Medulla oblongata (tissue), 1 donor: ENCODE measurements around the gene PIP5K1A.
A peak's percentile ranks its signal among the peaks of the same experiment; 100 is the strongest.
"Not testable (repeated sequence)": the region's sequence is repeated elsewhere in the genome, so short reads cannot be mapped to it uniquely, and the experiment has no call there.

Source experiments
- DNase-seq: peaks from one replicate; pipeline ENCODE4 v3.0.0-alpha.2; 2015; ENCODE audit errors: extremely low spot score

The PIP5K1A gene

DNA sequence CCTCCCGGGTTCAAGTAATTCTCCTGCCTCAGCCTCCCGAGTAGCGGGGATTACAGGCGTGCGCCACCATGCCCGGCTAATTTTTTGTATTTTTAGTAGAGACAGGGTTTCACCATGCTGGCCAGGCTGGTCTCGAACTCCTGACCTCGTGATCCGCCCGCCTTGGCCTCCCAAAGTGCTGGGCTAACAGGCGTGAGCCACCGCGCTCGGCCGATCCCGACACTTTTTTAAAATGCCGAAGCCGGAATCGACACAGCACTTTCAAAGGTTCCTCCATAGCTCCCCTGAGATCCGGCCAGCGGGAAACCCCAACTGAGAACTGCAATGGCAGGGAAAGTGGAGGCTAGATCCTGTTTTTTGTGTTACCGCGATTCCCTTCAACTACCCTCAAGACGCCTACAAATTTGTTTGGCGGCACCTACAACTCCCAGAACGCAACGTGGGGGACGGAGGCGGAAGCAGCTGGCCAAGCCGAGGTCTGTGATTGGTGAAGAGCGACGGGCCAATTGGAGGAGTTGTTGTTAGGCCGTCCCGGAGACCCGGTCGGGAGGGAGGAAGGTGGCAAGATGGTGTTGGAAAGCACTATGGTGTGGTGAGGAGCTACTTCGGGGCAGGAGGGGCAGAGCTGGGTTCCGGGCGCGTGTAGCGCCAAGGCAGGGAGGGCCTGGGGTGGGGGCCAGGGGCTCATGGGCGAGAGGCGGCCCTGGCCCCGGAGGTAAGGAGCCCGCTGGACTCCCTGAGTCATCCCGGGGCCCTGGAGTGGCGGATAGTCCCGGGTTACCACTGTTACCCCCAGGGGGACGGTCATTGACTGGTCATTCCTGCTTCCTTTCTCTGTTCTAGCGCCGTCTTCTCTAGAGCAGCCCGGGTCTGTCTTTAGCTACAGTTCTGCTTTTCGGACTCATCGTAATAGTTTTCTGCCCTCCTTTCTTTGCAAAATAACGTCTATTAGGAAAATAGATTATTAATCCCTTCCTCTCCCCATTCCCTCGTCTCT lies 56.2 kb downstream of the PIP5K1A start, which contains the start of gene PSMD4:
PSMD4 (plus strand) TSS at position 518 of the 997 bp plus-strand sequence; CDS start at position 567, 49 bp downstream.
- DNase-seq, result peak; percentile 98

DNA sequence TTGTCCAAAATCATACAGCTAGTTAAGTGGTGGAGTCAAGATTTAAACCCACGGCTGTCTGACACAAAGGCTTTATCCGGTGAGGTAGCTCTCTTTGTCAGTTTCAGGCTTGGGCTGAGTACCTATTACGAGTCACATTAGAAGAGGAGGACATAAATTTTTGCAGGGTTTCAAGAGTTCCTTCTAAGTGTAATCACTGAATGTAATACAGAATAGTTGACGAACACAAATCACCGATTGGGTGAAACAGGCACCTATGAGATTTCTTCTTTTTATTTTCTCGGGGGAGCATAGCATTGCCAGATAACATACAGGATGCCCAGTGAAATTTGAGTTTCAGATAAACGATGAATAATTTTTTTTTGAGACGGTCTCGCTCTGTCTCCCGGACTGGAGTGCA lies 57.0 kb downstream of the PIP5K1A start:
- DNase-seq, result no peak

DNA sequence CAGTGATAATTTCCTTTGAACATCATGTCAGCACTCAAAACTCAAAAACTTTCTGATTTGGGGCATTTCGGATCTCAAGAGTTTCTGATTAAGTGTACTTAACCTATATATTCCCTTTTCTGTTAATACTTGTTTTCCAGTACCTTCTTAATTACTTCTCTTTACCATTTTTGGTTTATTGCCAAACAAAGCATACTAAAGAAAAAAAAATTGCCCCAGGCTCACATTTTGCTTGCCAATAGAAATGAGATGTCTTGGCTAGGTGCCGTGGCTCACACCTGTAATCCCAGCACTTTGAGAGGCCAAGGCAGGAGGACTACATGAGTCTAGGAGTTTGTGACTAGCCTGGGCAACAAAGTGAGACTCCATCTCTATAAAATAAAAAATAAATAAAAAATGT lies 61.0 kb downstream of the PIP5K1A start:
- DNase-seq, result no peak

DNA sequence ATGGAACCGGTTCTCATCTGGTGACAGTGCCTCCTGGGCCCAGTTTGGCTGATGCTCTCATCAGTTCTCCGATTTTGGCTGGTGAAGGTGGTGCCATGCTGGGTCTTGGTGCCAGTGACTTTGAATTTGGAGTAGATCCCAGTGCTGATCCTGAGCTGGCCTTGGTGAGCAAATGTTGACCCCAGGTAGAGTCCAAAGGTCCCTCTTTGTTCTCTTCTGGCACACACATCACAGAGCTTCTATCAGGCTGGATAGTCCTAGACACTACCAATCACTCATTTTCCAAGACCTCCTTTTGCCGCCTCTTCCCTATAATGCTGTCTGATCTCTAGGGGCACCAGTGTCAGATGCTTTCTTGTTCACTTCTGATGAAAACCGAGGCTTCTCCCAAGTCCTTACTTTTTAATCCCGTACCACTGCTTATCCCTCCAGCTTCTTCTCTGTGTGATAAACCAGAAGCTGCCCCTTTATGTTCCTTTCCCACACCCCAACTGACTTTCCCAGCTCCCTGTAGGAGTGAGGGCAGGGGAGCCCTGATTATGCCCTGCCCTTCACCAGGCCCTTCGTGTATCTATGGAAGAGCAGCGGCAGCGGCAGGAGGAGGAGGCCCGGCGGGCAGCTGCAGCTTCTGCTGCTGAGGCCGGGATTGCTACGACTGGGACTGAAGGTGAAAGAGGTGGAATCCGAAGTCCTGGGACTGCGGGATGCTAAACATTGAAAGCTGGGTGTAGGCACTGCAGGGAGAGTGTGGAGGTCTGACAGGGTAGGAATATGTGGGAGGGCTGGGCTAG lies 67.3 kb downstream of the PIP5K1A start:
- no peak for DNase-seq

DNA sequence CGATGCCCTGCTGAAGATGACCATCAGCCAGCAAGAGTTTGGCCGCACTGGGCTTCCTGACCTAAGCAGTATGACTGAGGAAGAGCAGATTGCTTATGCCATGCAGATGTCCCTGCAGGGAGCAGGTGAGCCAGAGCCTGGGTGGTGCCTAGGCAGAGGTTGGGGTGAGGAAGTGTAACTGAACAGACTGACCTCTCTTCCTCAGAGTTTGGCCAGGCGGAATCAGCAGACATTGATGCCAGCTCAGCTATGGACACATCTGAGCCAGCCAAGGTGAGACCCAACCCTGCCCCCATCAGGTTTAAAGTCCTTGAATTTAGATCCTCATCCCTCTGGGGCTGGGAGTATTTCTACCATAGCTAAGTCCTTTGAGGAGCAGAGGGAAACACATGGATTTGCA lies 68.0 kb downstream of the PIP5K1A start:
- DNase-seq, result no peak

DNA sequence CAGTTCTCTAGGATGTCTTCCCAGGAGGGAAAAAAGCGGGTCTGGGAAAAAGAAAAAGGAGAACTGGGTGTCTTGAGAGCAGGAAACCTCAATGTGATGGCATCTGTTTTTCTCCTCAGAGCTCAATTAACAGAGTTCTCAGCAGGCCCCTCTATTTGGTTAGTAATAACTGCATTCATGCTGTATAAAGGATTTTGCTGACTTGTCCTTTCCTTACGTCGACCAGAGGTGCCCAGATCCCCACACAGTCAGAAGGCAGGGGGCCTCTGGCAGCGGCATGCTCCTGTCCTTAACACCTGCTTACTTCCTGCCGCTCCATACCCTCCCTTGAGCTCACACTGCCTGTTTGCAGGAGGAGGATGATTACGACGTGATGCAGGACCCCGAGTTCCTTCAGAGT lies 68.5 kb downstream of the PIP5K1A start:
- no peak for DNase-seq

DNA sequence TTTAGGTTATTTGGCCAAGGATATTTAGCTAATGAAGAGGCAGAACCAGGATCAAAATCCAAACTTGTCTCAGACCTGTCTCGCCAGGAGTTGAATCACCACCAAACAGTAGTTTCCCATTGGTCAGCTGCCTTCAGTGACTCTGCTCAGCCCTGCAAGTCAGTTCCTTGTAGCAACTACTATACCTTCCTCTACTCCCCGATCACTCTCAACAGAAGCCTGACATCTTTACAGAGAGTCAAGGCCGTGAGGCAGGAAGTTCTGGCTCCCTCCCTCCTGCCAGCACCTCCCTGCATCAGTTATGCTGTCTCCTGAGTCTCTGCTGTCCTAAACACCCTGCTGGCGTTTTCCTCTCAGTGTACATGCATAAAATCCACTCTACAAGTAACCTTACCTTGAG lies 69.4 kb downstream of the PIP5K1A start:
- no peak for DNase-seq

DNA sequence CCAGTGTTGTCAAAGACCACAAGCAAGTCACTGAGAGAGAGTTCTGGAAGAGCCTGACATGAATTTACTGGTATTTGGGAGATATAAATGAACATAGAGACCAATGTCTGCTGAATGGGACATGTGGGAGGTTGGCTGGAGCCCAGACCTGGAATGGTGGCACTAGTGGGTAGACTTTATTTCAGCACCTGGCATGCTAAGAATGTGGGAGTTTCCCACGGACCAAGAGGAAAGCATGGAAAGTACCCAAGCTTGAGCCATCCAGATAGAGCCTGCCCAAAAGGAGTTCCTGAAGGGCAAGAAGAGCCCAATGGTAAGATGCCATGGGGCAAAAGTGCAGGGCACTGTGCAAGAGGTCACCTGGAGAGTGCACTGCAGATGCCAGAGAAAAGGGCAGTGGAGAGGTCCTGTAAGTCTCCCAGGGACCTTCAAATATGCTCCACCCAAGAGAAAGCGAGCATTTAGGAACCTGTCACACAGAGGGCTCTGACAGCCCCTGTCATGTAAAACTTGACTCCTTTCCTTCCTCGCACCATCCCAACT lies 75.6 kb downstream of the PIP5K1A start:
- DNase-seq, result no peak

DNA sequence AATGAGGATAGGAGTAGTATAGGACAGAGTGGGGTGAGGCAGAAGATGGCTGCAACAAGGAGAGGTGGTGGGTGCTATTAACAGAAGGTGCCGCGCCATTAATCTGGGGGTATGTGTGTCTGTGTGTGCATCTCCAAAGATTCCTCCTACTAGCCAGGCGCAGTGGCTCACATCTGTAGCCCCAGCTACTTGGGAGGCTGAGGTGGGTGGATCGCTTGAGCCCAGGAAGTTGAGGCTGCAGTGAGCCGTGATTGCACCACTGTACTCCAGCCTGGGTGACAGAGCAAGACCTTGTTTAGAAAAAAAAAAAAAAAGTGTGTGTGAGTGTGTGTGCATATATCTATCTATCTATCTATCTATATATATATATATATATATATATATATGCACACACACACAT lies 77.0 kb downstream of the PIP5K1A start:
- not testable (repeated sequence) for DNase-seq

DNA sequence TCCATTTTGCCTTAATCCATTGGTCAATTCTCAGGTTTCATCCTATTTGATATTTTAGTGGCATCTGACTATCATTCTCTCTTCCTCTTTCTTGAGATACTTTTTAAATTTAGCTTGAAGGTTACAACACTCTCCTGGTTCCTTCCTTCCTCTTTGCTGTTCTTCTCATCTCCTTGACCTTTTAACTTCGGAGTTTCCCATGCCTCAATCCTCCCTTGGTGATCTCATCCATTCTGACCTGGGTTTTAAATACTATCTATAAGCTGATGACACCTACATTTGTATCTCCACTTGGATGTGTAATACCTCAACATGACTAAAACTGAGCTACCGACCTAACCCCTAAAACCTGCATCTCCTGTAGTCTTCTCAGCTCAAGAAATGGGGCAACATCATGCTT lies 78.9 kb downstream of the PIP5K1A start:
- peak; percentile 53 for DNase-seq

DNA sequence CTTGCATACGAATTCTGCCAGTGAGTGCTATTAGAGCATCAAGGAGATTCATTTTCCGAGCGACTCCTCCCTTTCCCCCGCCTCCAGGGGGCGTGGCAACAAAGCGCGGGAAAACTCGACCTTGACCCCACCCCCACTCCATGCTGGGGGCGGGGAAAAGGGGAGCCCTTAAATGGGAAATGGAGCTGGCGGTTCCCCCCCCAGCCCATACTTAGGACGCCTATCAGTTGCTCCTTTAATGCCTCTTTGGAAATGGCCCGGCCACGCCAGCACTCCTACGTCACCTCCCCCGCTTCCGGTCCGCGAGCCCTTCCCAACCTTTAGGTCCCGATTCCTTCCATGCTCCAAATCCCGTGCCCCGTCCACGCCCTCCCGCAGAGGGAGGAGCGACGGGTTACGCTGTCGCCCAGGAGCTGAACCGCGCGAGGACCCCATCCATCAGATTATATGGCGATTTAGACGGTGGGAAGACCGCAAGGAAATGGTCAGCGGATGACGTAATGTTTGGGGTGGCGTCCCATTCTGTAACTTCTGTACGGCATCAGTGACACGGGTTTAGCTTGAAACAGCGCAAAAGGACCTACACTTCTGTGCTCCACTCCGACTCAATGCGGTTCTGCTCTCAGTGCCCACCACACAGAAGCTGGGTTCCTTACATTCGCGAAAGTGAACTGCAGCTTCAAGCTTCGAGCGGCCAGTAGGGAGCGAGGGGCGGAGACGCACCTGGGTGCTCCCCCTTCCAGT lies 83.0 kb downstream of the PIP5K1A start:
- DNase-seq, result peak; percentile 98

DNA sequence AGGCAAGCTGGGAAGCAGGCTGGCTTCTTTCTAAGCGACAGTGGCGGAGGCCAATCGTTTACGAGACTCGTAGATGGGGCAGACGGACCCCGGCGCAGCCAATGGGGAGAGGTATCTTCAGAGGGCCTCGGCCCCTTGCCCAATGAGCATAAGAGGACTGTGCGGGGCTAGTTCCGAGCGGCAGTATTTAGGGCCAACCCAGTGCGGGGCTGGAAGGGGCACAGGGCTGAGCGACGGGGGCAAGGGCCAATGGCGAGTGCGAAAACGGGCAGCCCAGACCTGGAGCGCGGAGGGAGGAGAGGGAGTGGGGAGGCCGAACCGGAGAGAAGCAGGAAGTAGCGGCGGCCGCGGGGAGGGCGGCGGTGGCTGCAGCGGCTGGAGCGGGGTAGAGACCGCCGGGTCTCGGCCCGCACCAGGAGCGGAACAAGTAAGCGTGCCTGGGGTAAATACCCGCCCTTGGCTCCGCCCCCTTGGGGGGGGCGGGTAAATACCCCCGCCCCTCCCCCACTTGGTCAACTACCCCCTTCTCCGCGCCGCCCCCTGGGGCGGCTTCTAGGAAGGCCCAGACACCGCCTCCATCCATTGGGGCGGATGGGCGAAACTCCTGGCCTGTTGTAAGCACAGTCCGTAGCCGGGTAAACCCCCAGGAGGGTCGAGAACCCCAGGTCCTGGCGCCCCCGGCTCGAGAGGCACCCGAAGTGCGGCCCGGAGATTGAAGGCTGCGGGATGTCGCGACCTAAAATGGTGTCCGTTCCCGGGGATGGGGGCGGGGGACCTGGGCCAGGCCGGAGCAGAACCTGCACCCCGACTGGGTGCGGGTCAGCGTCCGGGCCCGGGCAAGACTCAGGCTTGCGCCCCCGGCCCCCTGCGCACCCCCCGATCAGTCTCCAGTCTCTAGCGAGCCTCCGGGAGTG lies 83.9 kb downstream of the PIP5K1A start, which contains the start of gene ZNF687:
ZNF687 (plus strand) TSS at position 331 of the 914 bp plus-strand sequence. CDS start 3,993 bp downstream, outside the sequence.
- DNase-seq, result peak; percentile 100

DNA sequence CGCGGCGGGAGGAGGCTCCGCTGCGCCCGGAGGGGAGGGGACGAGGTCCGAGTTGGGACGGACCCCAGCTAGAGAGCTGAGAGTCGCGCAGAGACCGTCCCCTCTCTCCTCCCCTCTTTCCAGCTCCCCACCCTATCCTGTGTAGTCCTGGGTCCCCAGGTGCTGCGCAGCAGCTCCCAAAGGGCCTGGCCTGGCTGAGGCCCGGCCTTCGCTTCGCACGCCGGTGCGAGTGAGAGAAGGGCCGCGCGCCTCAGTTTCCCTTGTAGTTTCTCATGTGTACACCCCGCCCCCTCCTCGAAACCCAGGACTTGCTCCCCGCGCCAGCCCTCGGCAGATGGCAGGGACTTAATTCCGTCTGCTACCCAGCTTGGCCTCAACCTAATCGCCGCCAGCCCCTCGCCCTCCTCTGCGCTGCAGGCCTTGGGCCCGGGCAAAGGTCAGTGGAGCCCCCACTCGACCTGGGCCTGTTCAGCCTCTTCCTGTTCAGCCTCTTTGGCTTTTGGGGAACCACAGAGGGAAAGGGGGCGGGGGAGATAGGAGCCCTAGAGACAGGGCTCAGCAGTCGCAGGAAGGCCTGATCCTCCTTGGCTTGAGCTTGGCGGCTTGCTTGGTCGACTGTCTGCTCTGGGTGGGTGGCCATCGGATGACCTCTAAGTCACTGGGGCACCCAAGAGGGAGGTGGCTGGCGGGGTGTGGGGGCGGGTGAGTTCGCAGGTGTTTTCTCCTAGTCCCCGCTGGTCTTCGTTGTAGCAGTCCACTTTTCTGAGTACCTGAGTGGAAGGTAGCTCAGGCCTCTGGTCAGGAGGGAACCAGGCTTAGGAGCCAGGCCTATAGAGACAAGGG lies 84.8 kb downstream of the PIP5K1A start:
- peak; percentile 43 for DNase-seq

DNA sequence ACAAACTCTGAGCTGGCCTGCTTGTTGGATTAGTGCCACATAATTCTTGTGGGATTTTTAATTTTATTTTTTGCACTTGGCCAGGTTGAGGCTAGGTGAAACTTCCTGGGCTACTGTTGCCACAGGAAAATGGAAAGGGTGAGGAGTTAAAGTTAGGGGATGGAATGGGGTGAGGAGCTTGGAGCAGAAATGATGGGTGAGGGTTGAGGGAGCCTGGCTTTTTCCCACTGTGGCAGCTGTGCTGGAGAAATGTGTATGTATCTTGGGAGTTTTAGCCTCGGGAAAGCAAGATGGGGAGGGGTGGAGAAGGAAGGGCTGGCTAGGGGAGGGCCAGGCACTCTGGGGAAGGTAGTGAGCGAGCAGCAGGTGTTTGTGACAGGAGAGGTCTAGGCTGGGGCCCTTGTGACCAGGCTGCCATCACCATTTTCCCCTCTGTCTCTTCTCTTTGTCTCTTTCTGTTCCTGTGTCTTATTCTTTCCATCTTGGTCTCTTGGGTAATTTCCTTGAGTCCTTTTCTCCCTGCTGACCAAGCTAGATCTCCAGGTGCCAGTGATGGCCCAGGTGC lies 85.7 kb downstream of the PIP5K1A start:
- DNase-seq, result no peak

DNA sequence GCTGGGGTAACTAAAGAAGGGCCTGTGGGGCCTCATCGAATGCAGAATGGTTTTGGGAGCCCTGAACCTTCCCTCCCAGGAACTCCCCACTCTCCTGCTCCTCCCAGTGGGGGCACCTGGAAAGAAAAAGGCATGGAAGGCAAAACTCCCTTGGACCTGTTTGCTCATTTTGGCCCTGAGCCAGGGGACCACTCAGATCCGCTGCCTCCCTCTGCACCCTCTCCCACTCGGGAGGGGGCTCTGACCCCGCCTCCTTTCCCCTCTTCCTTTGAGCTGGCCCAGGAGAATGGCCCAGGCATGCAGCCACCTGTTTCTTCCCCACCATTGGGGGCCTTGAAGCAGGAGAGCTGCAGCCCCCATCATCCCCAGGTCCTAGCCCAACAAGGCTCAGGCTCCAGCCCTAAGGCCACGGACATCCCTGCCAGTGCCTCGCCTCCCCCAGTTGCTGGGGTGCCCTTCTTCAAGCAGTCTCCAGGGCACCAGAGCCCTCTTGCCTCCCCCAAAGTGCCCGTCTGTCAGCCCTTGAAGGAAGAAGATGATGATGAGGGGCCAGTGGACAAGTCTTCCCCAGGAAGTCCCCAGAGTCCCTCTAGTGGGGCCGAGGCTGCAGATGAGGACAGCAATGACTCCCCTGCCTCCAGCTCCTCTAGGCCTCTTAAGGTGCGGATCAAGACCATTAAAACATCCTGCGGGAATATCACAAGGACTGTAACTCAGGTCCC lies 88.4 kb downstream of the PIP5K1A start:
- DNase-seq, result no peak

DNA sequence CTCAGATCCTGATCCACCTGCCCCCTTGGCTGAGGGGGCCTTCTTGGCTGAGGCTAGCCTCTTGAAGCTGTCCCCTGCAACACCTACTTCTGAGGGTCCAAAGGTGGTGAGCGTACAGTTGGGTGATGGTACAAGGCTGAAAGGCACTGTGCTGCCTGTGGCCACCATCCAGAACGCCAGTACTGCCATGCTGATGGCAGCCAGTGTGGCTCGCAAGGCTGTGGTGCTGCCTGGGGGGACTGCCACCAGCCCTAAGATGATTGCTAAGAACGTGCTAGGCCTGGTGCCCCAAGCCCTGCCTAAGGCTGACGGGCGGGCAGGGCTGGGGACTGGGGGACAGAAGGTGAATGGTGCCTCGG lies 89.0 kb downstream of the PIP5K1A start:
- DNase-seq, result no peak

DNA sequence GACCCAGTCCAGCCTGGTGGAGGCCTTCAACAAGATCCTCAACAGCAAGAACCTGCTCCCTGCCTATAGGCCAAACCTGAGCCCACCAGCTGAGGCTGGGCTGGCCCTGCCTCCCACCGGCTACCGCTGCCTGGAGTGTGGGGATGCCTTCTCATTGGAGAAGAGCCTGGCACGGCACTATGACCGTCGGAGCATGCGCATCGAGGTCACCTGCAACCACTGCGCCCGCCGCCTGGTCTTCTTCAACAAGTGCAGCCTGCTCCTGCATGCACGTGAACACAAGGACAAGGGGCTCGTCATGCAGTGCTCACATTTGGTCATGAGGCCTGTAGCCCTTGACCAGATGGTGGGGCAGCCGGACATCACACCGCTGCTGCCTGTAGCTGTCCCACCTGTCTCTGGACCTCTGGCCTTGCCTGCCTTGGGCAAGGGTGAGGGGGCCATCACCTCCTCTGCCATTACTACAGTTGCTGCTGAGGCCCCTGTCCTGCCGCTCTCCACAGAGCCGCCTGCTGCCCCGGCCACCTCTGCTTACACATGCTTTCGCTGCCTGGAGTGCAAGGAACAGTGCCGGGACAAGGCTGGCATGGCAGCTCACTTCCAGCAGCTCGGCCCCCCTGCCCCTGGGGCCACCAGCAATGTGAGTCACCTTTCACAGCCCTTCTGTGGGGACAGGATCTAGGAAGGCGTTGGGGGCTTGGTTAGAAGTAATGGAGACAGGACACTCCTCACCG lies 89.6 kb downstream of the PIP5K1A start:
- DNase-seq, result no peak

DNA sequence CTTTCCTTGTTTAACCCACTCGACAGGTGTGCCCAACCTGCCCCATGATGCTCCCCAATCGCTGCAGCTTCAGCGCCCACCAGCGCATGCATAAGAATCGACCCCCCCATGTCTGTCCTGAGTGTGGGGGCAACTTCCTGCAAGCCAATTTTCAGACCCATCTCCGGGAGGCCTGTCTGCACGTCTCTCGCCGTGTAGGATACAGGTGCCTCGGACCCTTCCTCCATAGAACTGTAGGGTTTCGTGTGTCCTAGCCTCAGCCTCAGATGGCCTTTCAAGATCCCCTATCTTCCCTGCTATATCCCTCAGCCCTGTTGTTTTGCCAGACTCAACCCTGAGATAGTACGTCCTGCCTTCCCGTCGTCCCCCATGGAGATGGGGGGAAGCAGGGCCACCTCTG lies 90.2 kb downstream of the PIP5K1A start:
- no peak for DNase-seq
